DOHH2 (cell line): ENCODE results near the gene TMEM229B.

Experiments
- H3F3A ChIP-seq: fragments of 200-600 bp; sonication (generic), shearing (Covaris generic); 2 replicates; pipeline ENCODE4 v1.6.0; 2016; ENCODE audit warnings: antibody characterized with exemption, mild to moderate bottlenecking; ENCODE audit not compliant: control insufficient read depth, insufficient read depth
- H3K27ac ChIP-seq: fragments of 200-600 bp; sonication (generic); 2 replicates; pipeline ENCODE4 v1.5.1; 2014; ENCODE audit warnings: low read depth, mild to moderate bottlenecking, low read length, moderate library complexity
- H3K27me3 ChIP-seq: fragments of 200-600 bp; sonication (generic); 2 replicates; pipeline ENCODE4 v1.6.1; 2014; ENCODE audit warnings: mild to moderate bottlenecking, low read length, mixed read lengths; ENCODE audit not compliant: control insufficient read depth
- H3K36me3 ChIP-seq: fragments of 200-600 bp; sonication (generic); 2 replicates; pipeline ENCODE4 v1.6.1; 2014; ENCODE audit warnings: mild to moderate bottlenecking, low read length, moderate library complexity, mixed read lengths; ENCODE audit not compliant: control insufficient read depth
- H3K4me1 ChIP-seq: fragments of 200-600 bp; sonication (generic); 2 replicates; pipeline ENCODE4 v1.6.1; 2014; ENCODE audit warnings: mild to moderate bottlenecking, low read length, mixed read lengths; ENCODE audit not compliant: control insufficient read depth
- H3K4me2 ChIP-seq: fragments of 200-600 bp; sonication (generic); 2 replicates; pipeline ENCODE4 v1.6.0; 2014; ENCODE audit warnings: mild to moderate bottlenecking, low read length, moderate library complexity
- H3K4me3 ChIP-seq: fragments of 200-600 bp; sonication (generic); 2 replicates; pipeline ENCODE4 v1.5.1; 2014; ENCODE audit warnings: mild to moderate bottlenecking, low read length, mixed read lengths
- H3K79me2 ChIP-seq: fragments of 200-600 bp; sonication (generic); 2 replicates; pipeline ENCODE4 v1.6.1; 2014; ENCODE audit warnings: mild to moderate bottlenecking, low read length, mixed read lengths; ENCODE audit not compliant: control insufficient read depth
- H3K9me2 ChIP-seq: fragments of 200-600 bp; sonication (generic); replicated peaks from 2 replicates; pipeline ENCODE4 v1.6.1; 2014; ENCODE audit warnings: mild to moderate bottlenecking, low read length, mixed read lengths; ENCODE audit not compliant: control insufficient read depth
- H3K9me3 ChIP-seq: fragments of 200-600 bp; sonication (generic); 2 replicates; pipeline ENCODE4 v1.6.1; 2014; ENCODE audit warnings: antibody characterized with exemption, low read length, mixed read lengths; ENCODE audit not compliant: control insufficient read depth, insufficient read depth
- H4K20me1 ChIP-seq: fragments of 200-600 bp; sonication (generic); 2 replicates; pipeline ENCODE4 v1.6.0; 2014; ENCODE audit warnings: low read depth, mild to moderate bottlenecking, antibody characterized with exemption, low read length, moderate library complexity; ENCODE audit not compliant: control insufficient read depth, insufficient read depth
- EZH2phosphoT487 ChIP-seq: fragments of 200-600 bp; sonication (generic); IDR thresholded peaks from 2 replicates; pipeline ENCODE4 v1.6.1; 2017; ENCODE audit warnings: borderline replicate concordance, mild to moderate bottlenecking, antibody characterized with exemption, low read length, moderate library complexity, mixed read lengths
- TF ChIP-seq, protein P1 (sequence below): fragments of 200-600 bp; sonication (generic); IDR thresholded peaks from one replicate; pipeline ENCODE4 v1.5.1; 2014; ENCODE audit warnings: antibody characterized with exemption, mild to moderate bottlenecking, low read depth, low read length; ENCODE audit not compliant: poor library complexity, severe bottlenecking

TMEM229B gene

DNA sequence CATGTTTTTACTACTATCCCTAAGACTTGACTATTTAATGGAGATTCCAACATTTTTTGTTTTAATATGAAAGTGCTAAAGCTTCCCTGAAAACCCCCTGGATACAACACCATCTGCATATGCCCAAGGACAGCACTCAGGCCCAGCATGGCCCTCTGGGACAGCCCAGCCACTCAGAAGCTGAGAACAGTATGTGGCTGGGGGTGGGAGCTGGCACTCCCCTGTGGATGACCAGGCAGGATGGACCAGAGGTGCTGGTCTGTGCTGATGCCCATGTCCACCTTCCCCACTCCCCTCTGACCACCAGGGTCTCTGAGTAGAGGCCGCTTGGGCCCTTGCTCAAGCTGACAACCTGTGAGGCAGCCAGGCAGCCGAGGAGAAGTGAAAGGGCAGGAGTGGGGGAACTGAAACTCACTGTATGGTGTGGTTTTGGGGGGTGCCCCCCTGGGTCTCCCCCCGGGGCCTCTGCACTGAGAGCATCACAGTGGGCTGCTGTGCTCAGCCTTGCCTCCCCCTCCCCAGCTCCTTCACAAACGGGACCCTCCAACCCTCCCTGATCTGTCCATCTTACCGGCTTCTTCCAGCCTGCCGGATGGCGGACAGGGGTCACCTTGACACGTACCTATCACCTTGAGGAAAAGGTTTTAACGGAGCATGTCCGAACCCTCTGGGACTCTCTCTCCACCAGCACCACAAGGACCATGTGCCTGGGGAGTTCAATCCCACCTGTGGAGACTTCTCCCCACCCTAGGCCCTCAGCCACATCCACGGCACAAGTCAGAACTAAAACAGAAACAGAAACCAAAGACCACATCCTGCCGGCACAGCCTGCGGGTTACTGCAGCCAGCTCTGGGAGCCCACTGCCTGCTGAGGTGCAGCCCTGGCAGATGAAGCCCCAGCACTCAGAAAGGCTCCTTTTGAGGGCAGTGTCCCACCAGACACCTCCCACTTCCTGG is at the start of gene TMEM229B:
TSS of gene TMEM229B (minus strand) at position 785 of the 957 bp plus-strand sequence. CDS start 14,798 bp downstream, outside the sequence.
- H3K9me3 ChIP-seq = peaks cover 5% of the 10 kb centered on the region
- no peaks in the 10 kb centered on the region for H3K9me2 ChIP-seq
- no peaks in the 10 kb centered on the region for H3K79me2 ChIP-seq
- peaks cover 55% of the 10 kb centered on the region for H3K4me1 ChIP-seq
- H3K27ac ChIP-seq = peak within 1 kb of the TSS; percentile 82
- H3K36me3 ChIP-seq = no peaks in the 10 kb centered on the region
- TF ChIP-seq, protein P1, sequence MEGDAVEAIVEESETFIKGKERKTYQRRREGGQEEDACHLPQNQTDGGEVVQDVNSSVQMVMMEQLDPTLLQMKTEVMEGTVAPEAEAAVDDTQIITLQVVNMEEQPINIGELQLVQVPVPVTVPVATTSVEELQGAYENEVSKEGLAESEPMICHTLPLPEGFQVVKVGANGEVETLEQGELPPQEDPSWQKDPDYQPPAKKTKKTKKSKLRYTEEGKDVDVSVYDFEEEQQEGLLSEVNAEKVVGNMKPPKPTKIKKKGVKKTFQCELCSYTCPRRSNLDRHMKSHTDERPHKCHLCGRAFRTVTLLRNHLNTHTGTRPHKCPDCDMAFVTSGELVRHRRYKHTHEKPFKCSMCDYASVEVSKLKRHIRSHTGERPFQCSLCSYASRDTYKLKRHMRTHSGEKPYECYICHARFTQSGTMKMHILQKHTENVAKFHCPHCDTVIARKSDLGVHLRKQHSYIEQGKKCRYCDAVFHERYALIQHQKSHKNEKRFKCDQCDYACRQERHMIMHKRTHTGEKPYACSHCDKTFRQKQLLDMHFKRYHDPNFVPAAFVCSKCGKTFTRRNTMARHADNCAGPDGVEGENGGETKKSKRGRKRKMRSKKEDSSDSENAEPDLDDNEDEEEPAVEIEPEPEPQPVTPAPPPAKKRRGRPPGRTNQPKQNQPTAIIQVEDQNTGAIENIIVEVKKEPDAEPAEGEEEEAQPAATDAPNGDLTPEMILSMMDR = no peak
- TF ChIP-seq EZH2phosphoT487 = no peak
- peak within 1 kb of the TSS; percentile 76 for H3K4me2 ChIP-seq
- no peaks in the 10 kb centered on the region for H3K27me3 ChIP-seq
- peaks cover 5% of the 10 kb centered on the region; the same call in 1 of the 2 replicates for H3F3A ChIP-seq
- no peaks in the 10 kb centered on the region for H4K20me1 ChIP-seq
- peak within 1 kb of the TSS; percentile 63 for H3K4me3 ChIP-seq

- Histone ChIP-seq H3K4me1 (peaks cover 14% of the 10 kb centered on the region), H3F3A (no peaks in the 10 kb centered on the region), H3K36me3 (no peaks in the 10 kb centered on the region), H3K27ac (no peak overlapping the region), H4K20me1 (no peaks in the 10 kb centered on the region), H3K4me3 (no peak overlapping the region), H3K4me2 (no peak overlapping the region), H3K9me3 (no peaks in the 10 kb centered on the region), H3K9me2 (no peaks in the 10 kb centered on the region), H3K79me2 (no peaks in the 10 kb centered on the region), H3K27me3 (peaks cover 65% of the 10 kb centered on the region)
- TF ChIP-seq, protein P1 = no peak
- TF ChIP-seq EZH2phosphoT487 = no peak
Measured at GRCh38 chr14:67537736-67538135, 49.2 kb upstream of the TMEM229B start.

- H3K4me1 ChIP-seq = peaks cover 16% of the 10 kb centered on the region
- no peak overlapping the region for H3K27ac ChIP-seq
- no peaks in the 10 kb centered on the region for H4K20me1 ChIP-seq
- H3K4me2 ChIP-seq = no peak overlapping the region
- TF ChIP-seq, protein P1 = no peak
- TF ChIP-seq EZH2phosphoT487 = no peak
- no peaks in the 10 kb centered on the region for H3K9me2 ChIP-seq
- H3K9me3 ChIP-seq = no peaks in the 10 kb centered on the region
- H3K27me3 ChIP-seq = peaks cover 68% of the 10 kb centered on the region
- H3K4me3 ChIP-seq = no peak overlapping the region
- H3K79me2 ChIP-seq = no peaks in the 10 kb centered on the region
- no peaks in the 10 kb centered on the region for H3F3A ChIP-seq
- H3K36me3 ChIP-seq = no peaks in the 10 kb centered on the region
Measured at GRCh38 chr14:67536087-67536486, 47.6 kb upstream of the TMEM229B start.
